Raji (cell line): ENCODE results near the gene NUMBL.

Source experiments
- POLR2A ChIP-seq: IDR thresholded peaks from 2 replicates; pipeline ENCODE4 v1.6.1; 2011; ENCODE audit warnings: low read depth, low read length, control low read depth; ENCODE audit not compliant: insufficient read depth

Gene NUMBL

GRCh38 chr19:40638327-40638726, 52.1 kb downstream of the NUMBL start:
- no peak for TF ChIP-seq POLR2A

GRCh38 chr19:40633207-40633606, 57.2 kb downstream of the NUMBL start:
- no peak for TF ChIP-seq POLR2A

DNA sequence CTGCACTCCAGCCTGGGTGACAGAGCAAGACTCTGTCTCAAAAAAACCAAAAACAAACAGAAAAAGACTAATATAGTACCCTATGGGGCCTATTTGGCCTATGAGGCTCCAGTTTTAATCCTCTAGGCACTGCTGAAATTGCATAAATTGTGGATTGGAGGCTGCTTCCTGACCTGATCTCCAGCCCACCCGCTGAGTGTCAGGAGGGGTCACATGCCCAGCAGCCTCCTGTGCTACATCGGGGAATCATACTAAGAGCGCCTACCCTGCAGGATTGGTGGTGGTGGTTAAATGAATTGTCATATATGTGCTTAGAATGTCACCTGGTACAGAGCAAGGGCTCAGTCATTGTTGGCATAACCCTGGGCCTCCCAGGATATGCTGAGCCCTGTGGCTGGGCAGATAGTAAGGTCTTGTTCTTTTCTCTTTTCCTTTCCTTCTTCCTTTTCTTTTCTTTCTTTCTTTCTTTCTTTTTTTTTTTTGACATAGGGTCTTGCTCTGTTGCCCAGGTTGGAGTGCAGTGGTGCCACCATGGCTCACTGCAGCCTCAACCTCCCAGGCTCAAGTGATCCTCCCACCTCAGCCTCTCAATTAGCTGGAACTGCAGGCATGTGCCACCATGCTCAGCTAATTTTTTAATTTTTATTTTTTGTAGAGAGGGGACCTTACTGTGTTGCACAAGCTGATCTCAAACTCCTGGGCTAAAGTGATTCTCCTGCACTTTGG, 58.0 kb downstream of the NUMBL start:
- no peak for TF ChIP-seq POLR2A

GRCh38 chr19:40630571-40631160, 59.8 kb downstream of the NUMBL start:
- no peak for TF ChIP-seq POLR2A

GRCh38 chr19:40629346-40629745, 61.1 kb downstream of the NUMBL start:
- no peak for TF ChIP-seq POLR2A

DNA sequence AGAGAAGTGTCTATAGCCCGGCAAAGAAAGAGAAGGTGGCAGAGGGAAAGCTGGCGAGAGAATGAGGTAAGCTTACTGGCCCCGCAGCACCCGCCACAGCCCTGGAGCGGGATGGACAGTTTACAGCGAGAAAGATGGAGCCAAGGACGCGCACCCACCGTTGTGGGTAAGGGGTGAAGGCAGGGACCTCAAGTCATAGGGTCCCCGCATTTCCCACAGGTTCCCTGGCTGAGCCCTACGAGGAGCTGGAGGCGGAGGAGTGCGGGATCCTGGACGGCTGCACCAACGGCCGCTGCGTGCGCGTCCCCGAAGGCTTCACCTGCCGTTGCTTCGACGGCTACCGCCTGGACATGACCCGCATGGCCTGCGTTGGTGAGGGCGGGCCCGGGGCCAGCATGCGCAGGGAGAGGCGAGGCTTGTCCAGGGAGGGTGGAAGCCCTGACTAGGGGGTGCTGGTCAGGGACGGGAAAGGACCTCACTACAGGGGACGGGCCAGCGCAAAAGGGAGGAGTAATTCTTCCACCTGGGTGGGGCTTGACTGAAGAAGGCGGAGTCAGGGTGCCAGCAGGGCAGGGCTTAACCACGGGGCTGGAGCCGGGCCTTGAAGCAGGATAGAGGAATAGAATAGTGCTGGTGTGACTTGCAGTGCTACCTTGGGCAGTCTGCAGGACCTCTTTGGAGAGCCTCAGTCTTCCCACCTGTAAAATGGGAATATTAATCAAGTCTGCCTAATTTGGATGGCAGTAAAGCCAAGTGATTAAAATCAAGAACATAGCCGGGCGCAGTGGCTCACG, 62.8 kb downstream of the NUMBL start:
- no peak for TF ChIP-seq POLR2A

GRCh38 chr19:40626918-40627317, 63.5 kb downstream of the NUMBL start:
- TF ChIP-seq POLR2A: no peak

GRCh38 chr19:40625406-40626120, 64.9 kb downstream of the NUMBL start:
- no peak for TF ChIP-seq POLR2A

GRCh38 chr19:40623403-40624251, 66.8 kb downstream of the NUMBL start:
- TF ChIP-seq POLR2A: no peak

GRCh38 chr19:40622773-40623075, 67.7 kb downstream of the NUMBL start:
- no peak for TF ChIP-seq POLR2A

GRCh38 chr19:40621966-40622772, 68.3 kb downstream of the NUMBL start:
- TF ChIP-seq POLR2A: no peak

DNA sequence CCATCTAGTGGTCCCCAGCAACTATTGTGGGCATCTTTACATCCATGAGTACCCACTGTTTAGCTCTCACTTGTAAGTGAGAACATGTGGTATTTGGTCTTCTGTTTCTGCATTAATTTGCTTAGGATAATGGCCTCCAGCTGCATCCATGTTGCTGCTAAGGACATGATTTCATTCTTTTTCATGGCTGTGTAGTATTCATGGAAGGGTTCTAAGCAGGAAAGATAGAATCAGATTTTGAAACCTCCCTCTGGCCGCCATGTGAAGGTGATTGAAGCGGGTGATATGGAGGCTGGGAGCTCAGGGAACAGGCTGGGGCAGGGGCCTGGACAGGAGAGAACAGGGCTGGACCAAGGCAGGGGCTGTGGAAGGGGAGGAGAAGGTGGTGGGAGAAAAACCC, 69.2 kb downstream of the NUMBL start:
- TF ChIP-seq POLR2A: no peak

DNA sequence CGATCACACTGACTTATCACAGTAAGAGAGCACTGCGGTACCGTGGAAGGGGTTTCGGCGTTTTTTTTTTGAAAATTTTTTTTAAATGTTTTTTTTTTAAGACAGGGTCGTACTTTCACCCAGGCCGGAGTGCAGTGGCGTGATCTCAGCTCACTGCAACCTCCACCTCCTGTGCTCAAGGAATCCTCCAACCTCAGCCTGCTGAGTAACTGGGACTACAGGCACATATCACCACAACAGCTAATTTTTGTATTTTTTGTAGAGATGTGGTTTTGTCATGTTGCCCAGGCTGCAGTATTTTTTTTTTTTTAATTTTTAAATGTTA, 70.3 kb downstream of the NUMBL start:
- no peak for TF ChIP-seq POLR2A
